GM10266 (cell line): ENCODE results near the gene APH1B.

Experiments
- DNase-seq: peaks from one replicate; pipeline ENCODE4 v3.0.0; 2012; ENCODE audit errors: extremely low spot score
- CTCF ChIP-seq: IDR thresholded peaks from 2 replicates; pipeline ENCODE4 v1.5.1; 2012; ENCODE audit warnings: mild to moderate bottlenecking, low read depth; ENCODE audit not compliant: control insufficient read depth, insufficient read depth; ENCODE audit errors: missing control alignments

Gene APH1B

GRCh38 chr15:63243776-63244175 lies 33.6 kb upstream of the APH1B start:
- TF ChIP-seq CTCF, result no peak

GRCh38 chr15:63244399-63244798 lies 33.0 kb upstream of the APH1B start:
- TF ChIP-seq CTCF, result no peak
- DNase-seq, result no peak

More at GRCh38 chr15:63243776-63244175, 33.6 kb upstream of the APH1B start:
- DNase-seq, result peak; percentile 10

GRCh38 chr15:63244976-63245645 lies 32.3 kb upstream of the APH1B start:
- peak; percentile 23 for DNase-seq
- no peak for TF ChIP-seq CTCF

- no peak for DNase-seq
- TF ChIP-seq CTCF, result no peak
Observed at GRCh38 chr15:63246691-63247469, 30.5 kb upstream of the APH1B start.

- DNase-seq, result no peak
- no peak for TF ChIP-seq CTCF
Observed at GRCh38 chr15:63250312-63250965, 27.0 kb upstream of the APH1B start.

GRCh38 chr15:63251701-63252100 lies 25.7 kb upstream of the APH1B start:
- DNase-seq, result no peak
- no peak for TF ChIP-seq CTCF
